Smooth muscle cell (in vitro differentiated cells): ENCODE results near the gene DNASE2. TPM values are rescaled to one million over a fixed set of nuclear protein-coding genes. Genes with fewer than 3 reads are reported as not detected.
"Not testable (repeated sequence)": the region's sequence is repeated elsewhere in the genome, so short reads cannot be mapped to it uniquely, and the experiment has no call there.

Experiments
- DNase-seq: peaks from one replicate; lab custom pipeline; 2025; ENCODE audit not compliant: unreplicated experiment; lab: John Stamatoyannopoulos, UW
- H2AFZ ChIP-seq: fragments of 200-600 bp; sonication (generic); 2 replicates; pipeline ENCODE4 v1.6.0; 2016; ENCODE audit warnings: antibody characterized with exemption, low read depth, mild to moderate bottlenecking
- H3F3A ChIP-seq: fragments of 200-600 bp; sonication (generic); 2 replicates; pipeline ENCODE4 v1.6.0; 2017; ENCODE audit warnings: antibody characterized with exemption, low read depth
- H3K27ac ChIP-seq: fragments of 200-600 bp; sonication (generic); 2 replicates; pipeline ENCODE4 v1.5.1; 2016; ENCODE audit warnings: low read depth, mild to moderate bottlenecking
- H3K27me3 ChIP-seq: fragments of 200-600 bp; sonication (generic); 2 replicates; pipeline ENCODE4 v1.6.1; 2016; ENCODE audit warnings: low read depth, mild to moderate bottlenecking
- H3K36me3 ChIP-seq: fragments of 200-600 bp; sonication (generic); 2 replicates; pipeline ENCODE4 v1.5.1; 2016; ENCODE audit warnings: low read depth
- H3K4me1 ChIP-seq: fragments of 200-600 bp; sonication (generic); 2 replicates; pipeline ENCODE4 v1.5.1; 2016; ENCODE audit warnings: low read depth
- H3K4me2 ChIP-seq: fragments of 200-600 bp; sonication (generic); 2 replicates; pipeline ENCODE4 v1.6.0; 2016; ENCODE audit warnings: mild to moderate bottlenecking
- H3K4me3 ChIP-seq: fragments of 200-600 bp; sonication (generic); 2 replicates; pipeline ENCODE4 v1.5.1; 2016; ENCODE audit warnings: mild to moderate bottlenecking
- H3K79me2 ChIP-seq: fragments of 200-600 bp; sonication (generic); 2 replicates; pipeline ENCODE4 v1.6.0; 2016; ENCODE audit warnings: low read depth, mild to moderate bottlenecking
- H3K9ac ChIP-seq: fragments of 200-600 bp; sonication (generic); 2 replicates; pipeline ENCODE4 v1.6.0; 2016; ENCODE audit warnings: low read depth
- H3K9me3 ChIP-seq: fragments of 200-600 bp; sonication (generic); replicated peaks from 2 replicates; pipeline ENCODE4 v1.5.1; 2016; ENCODE audit warnings: low read depth
- H4K20me1 ChIP-seq: fragments of 200-600 bp; sonication (generic); 2 replicates; pipeline ENCODE4 v1.6.0; 2016; ENCODE audit warnings: low read depth
- CTCF ChIP-seq: fragments of 200-600 bp; sonication (generic); IDR thresholded peaks from 2 replicates; pipeline ENCODE4 v1.5.1; 2017; ENCODE audit warnings: borderline replicate concordance, mild to moderate bottlenecking, antibody characterized with exemption; ENCODE audit not compliant: insufficient read depth, poor library complexity, severe bottlenecking
- WGBS: methylation state at CpG from one replicate; pipeline ENCODE4 v1.1.7; 2016; ENCODE audit warnings: low lambda C conversion rate; 5-methylcytosine and 5-hydroxymethylcytosine counted together
- polyA plus RNA-seq: library from polyadenylated mRNA; unstranded; fragments of >200 nt; fragmentation: Nextera tagmentation; extraction: Ambion mirVana; gene quantifications from 2 replicates; pipeline ENCODE4 v1.2.1, GENCODE V29; 2016
- total RNA-seq: library from RNA; depleted of rRNA; stranded (reverse); fragments of >200 nt; gene quantifications from 2 replicates; pipeline ENCODE4 v1.2.3, GENCODE V29; 2014

DNASE2 gene
- total and polyA plus RNA-seq, 2 experiments from 2014 or later: 19.5 to 44.9 TPM

GRCh38 chr19:12922959-12923358, 41.7 kb upstream of the DNASE2 start:
- no peak for TF ChIP-seq CTCF

GRCh38 chr19:12921047-12921446, 39.8 kb upstream of the DNASE2 start:
- no peaks in the 10 kb centered on the region for H3K36me3 ChIP-seq
- H3F3A ChIP-seq: peaks cover 3% of the 10 kb centered on the region
- H3K4me3 ChIP-seq: no peak overlapping the region
- WGBS: 94% methylated on average over 3 of the region's 3 CpGs
- no peak overlapping the region for H3K9ac ChIP-seq
- H2AFZ ChIP-seq: no peak overlapping the region
- no peak for TF ChIP-seq CTCF
- no peaks in the 10 kb centered on the region for H3K9me3 ChIP-seq
- H4K20me1 ChIP-seq: no peaks in the 10 kb centered on the region
- no peak overlapping the region for H3K4me2 ChIP-seq
- no peaks in the 10 kb centered on the region for H3K79me2 ChIP-seq
- H3K27me3 ChIP-seq: no peaks in the 10 kb centered on the region
- H3K4me1 ChIP-seq: no peaks in the 10 kb centered on the region
- no peak overlapping the region for H3K27ac ChIP-seq
- DNase-seq: no peak

More at GRCh38 chr19:12922959-12923358, 41.7 kb upstream of the DNASE2 start:
- Histone ChIP-seq H3K4me2 (no peak overlapping the region), H4K20me1 (no peaks in the 10 kb centered on the region), H3K9me3 (no peaks in the 10 kb centered on the region), H3K36me3 (no peaks in the 10 kb centered on the region), H3K9ac (no peak overlapping the region), H3K79me2 (no peaks in the 10 kb centered on the region), H3K4me1 (no peaks in the 10 kb centered on the region), H3K27me3 (no peaks in the 10 kb centered on the region), H3K27ac (no peak overlapping the region), H2AFZ (no peak overlapping the region), H3F3A (peaks cover 3% of the 10 kb centered on the region), H3K4me3 (no peak overlapping the region)
- WGBS: 97% methylated on average over 4 of the region's 4 CpGs
- no peak for DNase-seq

GRCh38 chr19:12918253-12918652, 37.0 kb upstream of the DNASE2 start:
- no peak overlapping the region for H3K27ac ChIP-seq
- no peaks in the 10 kb centered on the region for H3K36me3 ChIP-seq
- no peaks in the 10 kb centered on the region for H3K27me3 ChIP-seq
- no peak overlapping the region for H3K4me2 ChIP-seq
- WGBS: 92% methylated on average over 14 of the region's 14 CpGs
- no peak for TF ChIP-seq CTCF
- H3F3A ChIP-seq: peaks cover 3% of the 10 kb centered on the region
- H2AFZ ChIP-seq: no peak overlapping the region
- no peak overlapping the region for H3K4me3 ChIP-seq
- H3K4me1 ChIP-seq: peaks cover 7% of the 10 kb centered on the region
- no peak overlapping the region for H3K9ac ChIP-seq
- H4K20me1 ChIP-seq: no peaks in the 10 kb centered on the region
- no peaks in the 10 kb centered on the region for H3K79me2 ChIP-seq
- no peak for DNase-seq
- no peaks in the 10 kb centered on the region for H3K9me3 ChIP-seq

- H3K4me3 ChIP-seq, H3K9me3 ChIP-seq, H3K9ac ChIP-seq, DNase-seq, H3K36me3 ChIP-seq, H4K20me1 ChIP-seq, H3K4me2 ChIP-seq, H2AFZ ChIP-seq, H3K27me3 ChIP-seq, H3K27ac ChIP-seq, H3K79me2 ChIP-seq, H3F3A ChIP-seq: not testable (repeated sequence)
- H3K4me1 ChIP-seq: peaks cover 19% of the 10 kb centered on the region
- WGBS: 84% methylated on average over 4 of the region's 4 CpGs
These were observed 34.6 kb upstream of the DNASE2 start for GRCh38 chr19:12915860-12916259.
